Stimulated activated CD4-positive, alpha-beta T cell treated with anti-CD3 and anti-CD28 coated beads, Interleukin-15, amount 100 ng/mL, for 24 hours (primary cell): Measurements from ENCODE around the gene CPED1.

Experiments used
- DNase-seq: peaks from one replicate; pipeline ENCODE4 v3.0.0-alpha.2; 2020

The CPED1 gene

DNA sequence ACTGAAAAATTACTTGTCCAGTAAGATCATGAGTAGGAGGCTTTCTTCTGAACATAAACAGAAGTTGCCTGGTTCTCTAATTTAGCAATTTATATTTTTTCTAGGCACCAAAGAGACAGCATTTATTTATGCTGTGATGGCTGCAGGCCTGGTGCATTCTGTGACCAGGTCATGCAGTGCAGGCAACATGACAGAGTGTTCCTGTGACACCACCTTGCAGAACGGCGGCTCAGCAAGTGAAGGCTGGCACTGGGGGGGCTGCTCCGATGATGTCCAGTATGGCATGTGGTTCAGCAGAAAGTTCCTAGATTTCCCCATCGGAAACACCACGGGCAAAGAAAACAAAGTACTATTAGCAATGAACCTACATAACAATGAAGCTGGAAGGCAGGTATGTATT, 343.1 kb downstream of the CPED1 start:
- no peak for DNase-seq

DNA sequence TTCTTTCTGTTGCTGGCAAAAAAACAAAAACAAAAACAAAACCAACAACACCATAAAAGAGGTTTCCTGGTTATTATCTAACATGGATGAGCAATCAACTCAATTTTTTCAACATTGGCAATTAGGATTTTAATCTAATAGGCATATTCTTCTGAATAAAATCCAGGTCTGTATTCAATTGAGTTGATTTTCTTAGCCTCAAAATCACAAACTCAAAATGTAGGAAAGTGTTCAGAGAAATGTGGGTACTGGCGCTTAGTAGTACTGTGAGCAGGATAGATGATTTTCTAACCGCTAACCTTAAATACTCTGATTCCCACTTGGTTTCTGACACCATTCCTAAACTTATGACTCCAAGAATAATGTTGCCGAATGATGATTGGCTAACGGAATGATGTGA, 345.9 kb downstream of the CPED1 start:
- DNase-seq = no peak

- DNase-seq = no peak
These were observed 346.6 kb downstream of the CPED1 start for GRCh38 chr7:121334875-121335648.

- DNase-seq = no peak
These were observed 348.1 kb downstream of the CPED1 start for GRCh38 chr7:121336579-121336978.

DNA sequence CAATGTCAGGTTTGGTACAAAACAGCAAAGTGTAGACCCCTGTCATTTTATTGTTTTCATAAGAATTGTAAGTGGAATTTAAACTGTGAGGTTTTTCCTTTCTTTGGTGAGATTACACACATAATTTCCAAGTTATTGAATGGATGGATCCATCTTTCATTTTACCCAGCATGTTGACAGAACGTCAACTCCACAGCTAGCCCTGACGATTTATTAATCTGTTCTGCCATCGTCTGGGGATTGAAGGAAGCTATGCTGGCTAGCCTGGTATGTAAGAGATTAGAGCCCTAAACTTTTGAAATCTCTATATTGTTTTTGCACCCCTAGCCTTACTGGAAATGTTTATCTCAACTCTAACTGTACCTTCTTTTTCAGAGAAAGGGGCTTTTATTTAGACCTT, 348.9 kb downstream of the CPED1 start:
- DNase-seq = no peak

DNA sequence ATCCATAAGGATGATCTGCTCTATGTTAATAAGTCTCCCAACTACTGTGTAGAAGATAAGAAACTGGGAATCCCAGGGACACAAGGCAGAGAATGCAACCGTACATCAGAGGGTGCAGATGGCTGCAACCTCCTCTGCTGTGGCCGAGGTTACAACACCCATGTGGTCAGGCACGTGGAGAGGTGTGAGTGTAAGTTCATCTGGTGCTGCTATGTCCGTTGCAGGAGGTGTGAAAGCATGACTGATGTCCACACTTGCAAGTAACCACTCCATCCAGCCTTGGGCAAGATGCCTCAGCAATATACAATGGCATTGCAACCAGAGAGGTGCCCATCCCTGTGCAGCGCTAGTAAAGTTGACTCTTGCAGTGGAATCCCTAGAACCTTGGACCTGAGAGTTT, 350.6 kb downstream of the CPED1 start:
- no peak for DNase-seq

GRCh38 chr7:121341933-121342332, 353.4 kb downstream of the CPED1 start:
- DNase-seq = no peak

DNA sequence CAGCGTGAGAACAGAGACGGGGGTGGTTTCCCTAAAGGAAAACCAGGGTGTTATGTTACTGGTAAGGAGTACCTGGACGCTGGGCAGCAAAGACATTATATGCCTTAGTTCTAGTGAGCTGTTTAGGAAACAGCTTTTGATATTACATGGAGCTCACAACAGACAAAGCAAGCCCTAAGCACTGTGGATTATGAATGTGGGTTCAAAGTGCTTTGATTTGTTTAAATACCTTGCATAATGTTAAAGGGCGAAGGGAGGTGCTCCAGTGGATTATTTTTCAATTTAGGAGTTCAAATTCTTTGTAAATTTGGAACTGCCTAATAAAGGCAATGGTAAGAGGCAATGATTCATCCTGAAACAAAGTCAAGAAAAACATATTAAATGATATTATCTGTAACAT, 354.1 kb downstream of the CPED1 start:
- no peak for DNase-seq

- no peak for DNase-seq
These were observed 354.8 kb downstream of the CPED1 start for GRCh38 chr7:121343302-121343701.

DNA sequence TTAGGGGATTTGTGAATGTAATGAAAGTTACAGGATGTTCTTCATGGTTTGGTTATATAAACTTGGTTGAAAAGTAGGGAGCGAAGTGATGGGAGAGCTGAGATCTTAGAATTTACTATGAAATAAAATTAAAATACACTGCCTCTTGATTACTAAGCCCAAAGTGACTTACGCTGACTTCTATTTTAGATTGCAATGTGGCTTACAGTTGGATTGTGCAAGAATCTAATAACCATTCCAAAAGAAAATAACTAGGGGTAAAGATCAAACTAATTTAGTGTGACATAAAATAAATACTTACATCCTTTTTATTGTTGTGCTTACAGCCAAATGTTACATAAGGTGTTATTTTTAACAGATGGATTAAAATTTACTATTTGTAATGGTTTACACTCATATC, 355.6 kb downstream of the CPED1 start:
- no peak for DNase-seq

GRCh38 chr7:121344497-121344896, 356.0 kb downstream of the CPED1 start:
- no peak for DNase-seq
